HG02759 (cell line): ENCODE results near the gene SNX9.
"Not testable (repeated sequence)": the region's sequence is repeated elsewhere in the genome, so short reads cannot be mapped to it uniquely, and the experiment has no call there.

ENCODE experiments used
- ATAC-seq: cut with Tn5 transposase; IDR thresholded peaks from one replicate; pipeline ENCODE4 v1.9.1; 2021; ENCODE audit warnings: mild to moderate bottlenecking, moderate library complexity; ENCODE audit not compliant: unreplicated experiment

The SNX9 gene

GRCh38 chr6:157946865-157947532 lies 124.0 kb downstream of the SNX9 start:
- ATAC-seq, result no peak

GRCh38 chr6:157950899-157951298 lies 127.9 kb downstream of the SNX9 start:
- not testable (repeated sequence) for ATAC-seq

- ATAC-seq, result no peak
These were observed 128.8 kb downstream of the SNX9 start for GRCh38 chr6:157951828-157952227.

- no peak for ATAC-seq
These were observed 129.9 kb downstream of the SNX9 start for GRCh38 chr6:157952861-157953351.

- no peak for ATAC-seq
These were observed 130.6 kb downstream of the SNX9 start for GRCh38 chr6:157953580-157954091.

GRCh38 chr6:157954150-157955117 lies 131.4 kb downstream of the SNX9 start:
- no peak for ATAC-seq

- no peak for ATAC-seq
These were observed 132.6 kb downstream of the SNX9 start for GRCh38 chr6:157955675-157956074.

GRCh38 chr6:157956171-157956730 lies 133.2 kb downstream of the SNX9 start:
- no peak for ATAC-seq

GRCh38 chr6:157959451-157960227 lies 136.6 kb downstream of the SNX9 start:
- ATAC-seq, result no peak

- ATAC-seq, result no peak
These were observed 138.2 kb downstream of the SNX9 start for GRCh38 chr6:157961153-157961831.

GRCh38 chr6:157961832-157962575 lies 139.0 kb downstream of the SNX9 start:
- ATAC-seq, result no peak

GRCh38 chr6:157962601-157963302 lies 139.7 kb downstream of the SNX9 start:
- ATAC-seq, result no peak

GRCh38 chr6:157964100-157964499 lies 141.1 kb downstream of the SNX9 start:
- no peak for ATAC-seq

- no peak for ATAC-seq
These were observed 142.3 kb downstream of the SNX9 start for GRCh38 chr6:157965387-157965786.

- ATAC-seq, result no peak
These were observed 143.5 kb downstream of the SNX9 start for GRCh38 chr6:157966589-157966977.

- no peak for ATAC-seq
These were observed 144.0 kb downstream of the SNX9 start for GRCh38 chr6:157967020-157967419.

- ATAC-seq, result no peak
These were observed 144.4 kb downstream of the SNX9 start for GRCh38 chr6:157967486-157967885.

- ATAC-seq, result not testable (repeated sequence)
These were observed 149.1 kb downstream of the SNX9 start for GRCh38 chr6:157972177-157972576.
